IPS DF 4.7 (cell line): ENCODE results near the gene PEX11G.
"Not testable (repeated sequence)": the region's sequence is repeated elsewhere in the genome, so short reads cannot be mapped to it uniquely, and the experiment has no call there.

ENCODE experiments used
- DNase-seq: peaks from one replicate; pipeline ENCODE4 v3.0.0-alpha.2; 2013; ENCODE audit warnings: low spot score; ENCODE audit errors: extremely low read depth

Gene PEX11G

DNA sequence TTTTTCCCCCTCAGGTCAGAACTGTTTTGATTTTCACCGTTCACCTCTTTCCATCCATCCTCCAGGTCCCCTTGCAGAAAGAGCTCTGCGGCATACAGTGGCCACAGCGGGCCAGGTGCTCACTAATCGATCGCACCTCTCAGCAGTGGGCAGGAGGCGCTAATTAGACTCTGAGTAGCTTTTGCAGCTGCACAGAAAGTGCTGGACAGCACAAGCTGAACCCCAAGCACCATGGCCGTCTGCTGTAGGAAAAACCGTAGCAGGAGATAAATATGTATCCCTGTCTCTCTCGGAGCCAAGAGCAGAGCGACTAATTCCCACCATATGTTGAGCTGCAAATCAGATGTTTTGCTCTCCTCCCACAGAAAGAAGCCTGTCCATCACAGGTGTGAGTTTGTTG, 54.4 kb downstream of the PEX11G start:
- no peak for DNase-seq

- DNase-seq: not testable (repeated sequence)
Observed at GRCh38 chr19:7433456-7433855, 55.4 kb downstream of the PEX11G start.

GRCh38 chr19:7429638-7430282, 59.1 kb downstream of the PEX11G start:
- no peak for DNase-seq

DNA sequence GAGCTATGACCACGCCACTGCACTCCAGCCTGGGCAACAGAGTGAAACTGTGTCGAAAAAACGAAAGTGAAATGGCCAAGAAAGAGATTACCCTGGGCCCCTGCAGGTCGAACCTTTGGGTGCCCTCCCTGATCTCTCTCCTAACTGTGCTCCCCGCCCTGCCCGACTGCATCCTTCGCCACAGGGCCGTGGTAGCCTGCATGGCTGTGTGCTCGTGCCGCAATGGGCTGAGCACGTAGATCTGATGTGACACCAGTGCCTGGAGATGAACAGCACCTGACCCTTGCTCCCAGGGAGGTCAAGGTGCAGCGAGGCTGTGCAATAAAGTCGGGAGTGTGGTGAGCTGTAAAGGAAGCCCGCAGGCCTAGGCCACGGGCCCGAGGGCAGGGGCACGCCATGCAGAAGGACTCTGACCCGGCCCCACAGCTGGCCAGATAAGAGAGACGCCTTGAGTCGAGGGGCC, 60.2 kb downstream of the PEX11G start:
- no peak for DNase-seq

DNA sequence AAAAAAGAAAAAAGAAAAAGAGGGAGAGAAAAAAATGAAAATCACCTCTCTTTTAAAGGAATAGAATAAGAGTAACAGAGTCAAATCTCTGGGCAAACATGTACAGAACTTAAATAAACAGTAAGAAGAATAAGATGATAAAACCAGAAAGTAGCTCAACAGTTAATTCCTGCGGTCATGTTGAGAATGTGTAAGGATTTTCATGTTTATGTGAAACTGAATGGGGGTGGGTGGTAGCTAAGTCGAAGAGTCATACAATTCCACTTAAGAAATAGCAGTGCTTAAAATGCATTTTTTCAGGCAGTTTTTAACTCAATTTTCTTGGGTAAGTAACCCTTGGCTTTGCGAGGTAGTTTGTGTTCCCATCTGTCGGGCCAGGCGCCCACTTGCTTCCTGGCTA, 60.9 kb downstream of the PEX11G start:
- no peak for DNase-seq

DNA sequence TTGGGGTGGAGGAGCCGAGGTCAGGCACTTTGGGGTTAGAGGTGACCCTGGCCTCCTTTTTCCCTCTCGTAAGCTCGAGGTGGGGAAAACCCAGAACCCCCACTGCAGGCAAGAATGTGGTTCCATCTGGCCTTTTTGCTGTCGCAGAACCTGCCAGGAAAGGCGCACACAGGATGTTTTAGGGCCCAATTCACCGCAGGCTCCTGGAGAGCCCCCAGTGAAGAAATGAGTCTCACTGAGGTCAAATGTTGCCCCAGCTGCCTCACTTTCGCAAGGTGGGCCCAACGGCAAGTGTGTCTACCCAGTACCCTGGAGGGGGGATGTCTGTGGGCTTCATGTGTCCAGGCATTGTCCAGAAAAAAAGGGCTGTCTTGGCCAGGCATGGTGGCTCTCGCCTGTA, 61.8 kb downstream of the PEX11G start:
- no peak for DNase-seq
